ENCODE data around the gene CYP2D6. TPM values are rescaled to one million over a fixed set of nuclear protein-coding genes. Genes with fewer than 3 reads are reported as not detected.

CYP2D6 gene
- total and polyA plus RNA-seq, 2 of the 13 experiments (the other 11 are each of a cell fraction or from before 2014, with no cell fraction given) = 1.0 to 3.7 TPM

GRCh38 chr22:42079319-42080251 is 51.0 kb downstream of the CYP2D6 start, which contains the start of gene SMDT1 (continued):
- TF ChIP-seq, protein P1, sequence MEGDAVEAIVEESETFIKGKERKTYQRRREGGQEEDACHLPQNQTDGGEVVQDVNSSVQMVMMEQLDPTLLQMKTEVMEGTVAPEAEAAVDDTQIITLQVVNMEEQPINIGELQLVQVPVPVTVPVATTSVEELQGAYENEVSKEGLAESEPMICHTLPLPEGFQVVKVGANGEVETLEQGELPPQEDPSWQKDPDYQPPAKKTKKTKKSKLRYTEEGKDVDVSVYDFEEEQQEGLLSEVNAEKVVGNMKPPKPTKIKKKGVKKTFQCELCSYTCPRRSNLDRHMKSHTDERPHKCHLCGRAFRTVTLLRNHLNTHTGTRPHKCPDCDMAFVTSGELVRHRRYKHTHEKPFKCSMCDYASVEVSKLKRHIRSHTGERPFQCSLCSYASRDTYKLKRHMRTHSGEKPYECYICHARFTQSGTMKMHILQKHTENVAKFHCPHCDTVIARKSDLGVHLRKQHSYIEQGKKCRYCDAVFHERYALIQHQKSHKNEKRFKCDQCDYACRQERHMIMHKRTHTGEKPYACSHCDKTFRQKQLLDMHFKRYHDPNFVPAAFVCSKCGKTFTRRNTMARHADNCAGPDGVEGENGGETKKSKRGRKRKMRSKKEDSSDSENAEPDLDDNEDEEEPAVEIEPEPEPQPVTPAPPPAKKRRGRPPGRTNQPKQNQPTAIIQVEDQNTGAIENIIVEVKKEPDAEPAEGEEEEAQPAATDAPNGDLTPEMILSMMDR (CRISPR knock-in tag; IDR thresholded peaks at IDR 0.05) = no peak; the same call in 1 of the 2 replicates
- TF ChIP-seq, protein P2, sequence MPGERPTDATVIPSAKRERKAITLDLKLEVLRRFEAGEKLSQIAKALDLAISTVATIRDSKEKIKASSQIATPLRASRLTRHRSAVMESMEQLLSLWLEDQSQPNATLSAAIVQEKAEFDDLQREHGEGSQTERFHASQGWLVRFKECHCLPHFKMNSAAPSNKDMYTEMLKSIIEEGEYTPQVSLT (CRISPR knock-in tag; IDR thresholded peaks at IDR 0.05; ENCODE audit: borderline replicate concordance, low read depth) = no peak
- 0 out of 2 replicates have a peak, but pooled peaks have one; percentile 13 for TF ChIP-seq MAFF (IDR thresholded peaks at IDR 0.05; ENCODE audit: low read depth, low read length)
- peak; percentile 28; the same call in 1 of the 2 replicates for TF ChIP-seq CCDC6 (CRISPR knock-in tag; IDR thresholded peaks at IDR 0.05)
- TF ChIP-seq ZNF564 (CRISPR knock-in tag; IDR thresholded peaks at IDR 0.05) = 0 out of 2 replicates have a peak, but pooled peaks have one; percentile 62
- TF ChIP-seq SIN3B (IDR thresholded peaks at IDR 0.05; ENCODE audit: low read length) = no peak
- TF ChIP-seq GZF1 (CRISPR knock-in tag; IDR thresholded peaks at IDR 0.05) = peak; percentile 26; the same call in 1 of the 2 replicates
- no peak for TF ChIP-seq ZNF549 (CRISPR knock-in tag; IDR thresholded peaks at IDR 0.05)
- TF ChIP-seq EED (CRISPR knock-in tag; IDR thresholded peaks at IDR 0.05) = no peak; the same call in 1 of the 2 replicates
- TF ChIP-seq ETV5 (CRISPR knock-in tag; IDR thresholded peaks at IDR 0.05; ENCODE audit: borderline replicate concordance) = no peak; the same call in 1 of the 2 replicates
- TF ChIP-seq HES4 (CRISPR knock-in tag; IDR thresholded peaks at IDR 0.05; ENCODE audit: borderline replicate concordance) = 0 out of 2 replicates have a peak, but pooled peaks have one; percentile 14
- TF ChIP-seq ZNF282 (IDR thresholded peaks at IDR 0.05; ENCODE audit: partially characterized antibody) = no peak
- no peak for TF ChIP-seq ZNF143 (CRISPR knock-in tag; IDR thresholded peaks at IDR 0.05)
- TF ChIP-seq ZNF841 (CRISPR knock-in tag; IDR thresholded peaks at IDR 0.05; ENCODE audit: borderline replicate concordance) = no peak
- peak; percentile 84 for TF ChIP-seq THAP11 (CRISPR knock-in tag; IDR thresholded peaks at IDR 0.05)
- peak; percentile 71; the same call in 1 of the 2 replicates for TF ChIP-seq RXRA (CRISPR knock-in tag; IDR thresholded peaks at IDR 0.05)
- no peak for TF ChIP-seq ZNF431 (CRISPR knock-in tag; IDR thresholded peaks at IDR 0.05; ENCODE audit: borderline replicate concordance, low read depth)
- TF ChIP-seq ZMYM3 (CRISPR knock-in tag; IDR thresholded peaks at IDR 0.05) = peak; percentile 43
- TF ChIP-seq ZNF646 (CRISPR knock-in tag; IDR thresholded peaks at IDR 0.05) = no peak
- TF ChIP-seq MATR3 (CRISPR knock-in tag; IDR thresholded peaks at IDR 0.05) = no peak

All from HepG2 (cell line).